Left ventricle myocardium inferior (tissue), 1 donor: ENCODE data around the gene UBE3B. TPM values are rescaled to one million over a fixed set of nuclear protein-coding genes. Genes with fewer than 3 reads are reported as not detected.

Experiments
- DNase-seq: peaks from one replicate; pipeline ENCODE4 v3.0.0-alpha.2; 2020
- H3K27ac ChIP-seq: fragments of 200-600 bp; replicated peaks from 2 replicates; pipeline ENCODE4 v1.8.0; 2021
- H3K27me3 ChIP-seq: fragments of 200-600 bp; 2 replicates; pipeline ENCODE4 v1.8.0; 2021; ENCODE audit warnings: low read depth
- H3K36me3 ChIP-seq: fragments of 200-600 bp; 2 replicates; pipeline ENCODE4 v1.8.0; 2021
- H3K4me1 ChIP-seq: fragments of 200-600 bp; 2 replicates; pipeline ENCODE4 v1.8.0; 2021
- H3K4me3 ChIP-seq: fragments of 200-600 bp; 2 replicates; pipeline ENCODE4 v1.8.0; 2021; ENCODE audit warnings: mild to moderate bottlenecking, moderate library complexity
- H3K9me3 ChIP-seq: fragments of 200-600 bp; replicated peaks from 2 replicates; pipeline ENCODE4 v1.8.0; 2021
- intact Hi-C: fragments of 100-400 bp; cut with micrococcal nuclease; formaldehyde crosslinking; loops from one replicate; pipeline ENCODE4 v1.11.0; 2022
- total RNA-seq: library from RNA; stranded (reverse); fragmentation: NEBNext Ultra II Directional; extraction: Animal tissue kit (Norgen Biotek cat#: 25700); gene quantifications from one replicate; pipeline ENCODE4 v1.2.1, GENCODE V29; 2021
- TF ChIP-seq, protein P1 (sequence below): fragments of 200-600 bp; IDR thresholded peaks from 2 replicates; pipeline ENCODE4 v1.8.0; 2021; ENCODE audit warnings: antibody characterized with exemption, mild to moderate bottlenecking, borderline replicate concordance
- donor health status: DM: no; HTN: yes; CAD: no; lungs with severe emphysema.

The UBE3B gene
- total RNA-seq, 1 donor from 2014 or later = 56.0 TPM

DNA sequence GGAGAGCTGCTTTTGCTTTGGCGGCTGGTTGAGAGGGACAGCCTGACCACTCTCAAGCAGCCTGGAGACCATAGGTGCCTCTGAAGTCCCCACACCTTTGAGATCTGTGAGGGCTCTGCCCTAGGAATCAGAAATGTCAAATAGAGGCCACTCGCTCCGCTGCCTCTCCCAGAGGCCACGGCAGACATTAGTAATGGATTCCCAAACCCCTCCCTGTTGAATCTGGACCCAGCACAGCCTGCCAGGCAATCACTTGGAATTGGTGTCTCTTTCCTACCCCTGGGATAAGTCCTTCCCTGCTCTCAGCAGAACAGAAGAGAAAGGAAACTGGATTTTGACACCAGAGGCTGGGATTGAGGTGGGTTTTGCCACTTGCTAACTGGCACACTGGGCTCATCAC lies 70.8 kb downstream of the UBE3B start:
- peaks cover 45% of the 10 kb centered on the region for H3K27me3 ChIP-seq
- H3K27ac ChIP-seq = no peak overlapping the region
- TF ChIP-seq, protein P1, sequence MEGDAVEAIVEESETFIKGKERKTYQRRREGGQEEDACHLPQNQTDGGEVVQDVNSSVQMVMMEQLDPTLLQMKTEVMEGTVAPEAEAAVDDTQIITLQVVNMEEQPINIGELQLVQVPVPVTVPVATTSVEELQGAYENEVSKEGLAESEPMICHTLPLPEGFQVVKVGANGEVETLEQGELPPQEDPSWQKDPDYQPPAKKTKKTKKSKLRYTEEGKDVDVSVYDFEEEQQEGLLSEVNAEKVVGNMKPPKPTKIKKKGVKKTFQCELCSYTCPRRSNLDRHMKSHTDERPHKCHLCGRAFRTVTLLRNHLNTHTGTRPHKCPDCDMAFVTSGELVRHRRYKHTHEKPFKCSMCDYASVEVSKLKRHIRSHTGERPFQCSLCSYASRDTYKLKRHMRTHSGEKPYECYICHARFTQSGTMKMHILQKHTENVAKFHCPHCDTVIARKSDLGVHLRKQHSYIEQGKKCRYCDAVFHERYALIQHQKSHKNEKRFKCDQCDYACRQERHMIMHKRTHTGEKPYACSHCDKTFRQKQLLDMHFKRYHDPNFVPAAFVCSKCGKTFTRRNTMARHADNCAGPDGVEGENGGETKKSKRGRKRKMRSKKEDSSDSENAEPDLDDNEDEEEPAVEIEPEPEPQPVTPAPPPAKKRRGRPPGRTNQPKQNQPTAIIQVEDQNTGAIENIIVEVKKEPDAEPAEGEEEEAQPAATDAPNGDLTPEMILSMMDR = no peak
- DNase-seq = no peak
- intact Hi-C loops = no loop called here
- H3K36me3 ChIP-seq = no peaks in the 10 kb centered on the region
- H3K9me3 ChIP-seq = no peaks in the 10 kb centered on the region
- peaks cover 11% of the 10 kb centered on the region for H3K4me1 ChIP-seq
- H3K4me3 ChIP-seq = no peak overlapping the region

DNA sequence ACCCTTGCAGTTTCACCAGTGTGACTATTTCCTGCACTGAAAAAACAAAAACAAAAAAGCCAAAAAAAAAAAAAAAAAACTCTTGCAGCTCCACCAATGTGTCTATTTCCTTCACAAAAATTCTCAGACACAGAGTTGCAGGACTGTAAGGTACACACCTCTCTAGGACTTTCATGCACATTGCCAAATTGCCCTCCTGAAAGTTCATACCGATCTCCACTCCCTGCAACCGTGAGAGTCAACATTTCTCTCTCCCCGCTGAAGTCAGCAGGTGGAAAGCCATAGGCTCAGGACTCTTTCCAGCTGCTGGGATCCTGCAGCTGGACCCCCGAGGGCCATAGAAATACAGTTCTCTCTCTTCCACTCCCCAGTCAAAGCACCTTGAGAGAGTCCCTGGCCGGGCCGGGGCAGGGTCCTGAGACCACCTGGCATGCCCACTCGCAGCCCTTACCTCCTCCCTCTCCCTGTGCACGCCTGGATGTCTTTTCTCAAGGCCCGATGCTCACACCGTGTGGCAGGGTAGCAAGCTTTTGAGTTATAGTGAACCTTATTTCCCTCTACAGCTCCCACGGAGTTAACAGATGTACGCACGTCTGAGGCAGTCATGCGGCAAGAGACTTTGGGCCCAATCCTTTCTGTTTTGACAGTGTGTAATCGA lies 72.3 kb downstream of the UBE3B start:
- no peaks in the 10 kb centered on the region for H3K9me3 ChIP-seq
- H3K27me3 ChIP-seq = peaks cover 45% of the 10 kb centered on the region
- TF ChIP-seq, protein P1 = no peak
- intact Hi-C loops = no loop called here
- no peak for DNase-seq
- H3K36me3 ChIP-seq = no peaks in the 10 kb centered on the region
- no peak overlapping the region for H3K4me3 ChIP-seq
- no peak overlapping the region for H3K27ac ChIP-seq
- peaks cover 9% of the 10 kb centered on the region for H3K4me1 ChIP-seq

DNA sequence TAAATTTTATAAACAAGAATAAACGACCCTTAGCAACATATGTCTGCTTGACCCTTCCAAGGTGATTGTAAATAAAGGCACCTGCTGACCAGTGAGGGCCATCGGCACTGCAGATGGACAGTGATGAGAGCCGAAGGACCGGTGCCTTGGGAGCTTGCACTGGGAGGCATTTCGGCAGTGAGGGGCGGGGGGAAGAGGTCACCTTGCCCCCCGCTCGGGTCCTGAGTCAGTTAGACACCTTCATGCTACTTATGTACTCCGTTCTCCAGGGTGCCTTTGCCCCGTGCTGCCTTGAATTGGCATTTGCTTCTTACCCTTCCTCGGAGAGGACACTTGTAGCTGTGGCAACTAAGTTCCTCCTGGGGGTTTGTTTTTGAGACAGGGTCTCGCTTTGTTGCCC lies 72.8 kb downstream of the UBE3B start:
- Histone ChIP-seq H3K27me3 (peaks cover 45% of the 10 kb centered on the region), H3K36me3 (no peaks in the 10 kb centered on the region), H3K9me3 (no peaks in the 10 kb centered on the region), H3K4me3 (no peak overlapping the region), H3K4me1 (peaks cover 4% of the 10 kb centered on the region), H3K27ac (no peak overlapping the region)
- TF ChIP-seq, protein P1 = no peak
- intact Hi-C loops = no loop called here
- no peak for DNase-seq

DNA sequence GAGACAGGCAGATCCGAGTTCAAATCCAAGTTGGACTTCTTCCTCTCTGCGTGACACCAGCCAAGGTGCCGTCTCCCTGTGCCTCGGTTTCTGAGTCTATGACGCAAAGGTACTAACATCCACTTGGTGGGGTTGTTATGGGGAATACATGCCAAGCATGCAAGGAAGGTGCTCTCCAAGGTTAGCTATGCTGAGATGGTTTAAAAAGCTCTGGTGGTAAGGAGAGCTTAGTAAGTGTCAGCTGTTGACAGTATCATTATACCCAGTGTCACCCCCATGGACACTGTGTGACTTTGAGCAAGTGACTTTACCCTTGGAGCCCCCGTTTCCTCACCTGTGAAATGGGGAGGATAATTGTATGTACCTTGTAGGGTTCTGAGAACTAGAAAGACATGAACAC lies 73.7 kb downstream of the UBE3B start:
- no peaks in the 10 kb centered on the region for H3K36me3 ChIP-seq
- no peak overlapping the region for H3K27ac ChIP-seq
- TF ChIP-seq, protein P1 = no peak
- H3K4me1 ChIP-seq = no peaks in the 10 kb centered on the region
- peaks cover 45% of the 10 kb centered on the region for H3K27me3 ChIP-seq
- no peak for DNase-seq
- no peaks in the 10 kb centered on the region for H3K9me3 ChIP-seq
- intact Hi-C loops = no loop called here
- H3K4me3 ChIP-seq = no peak overlapping the region

DNA sequence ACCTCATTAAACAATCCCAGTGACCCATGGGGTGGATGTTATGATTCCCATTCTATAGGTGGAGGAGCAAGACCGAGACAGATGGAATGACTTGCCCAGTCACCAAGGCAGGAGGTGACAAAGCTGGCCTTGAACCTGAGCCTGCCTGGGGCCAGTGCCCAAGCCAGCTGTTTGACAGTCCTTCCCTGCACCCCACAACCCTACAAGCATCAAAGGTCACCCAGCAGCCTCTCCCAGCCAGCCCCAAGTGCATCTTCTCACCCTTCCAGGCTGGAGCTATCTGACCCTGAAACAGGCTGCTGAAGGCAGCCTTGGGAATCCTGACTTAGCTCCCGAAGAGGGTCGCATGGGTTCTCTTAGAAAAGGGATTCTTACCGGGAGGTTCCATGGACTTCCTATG lies 75.5 kb downstream of the UBE3B start:
- Histone ChIP-seq H3K9me3 (no peaks in the 10 kb centered on the region), H3K4me3 (no peak overlapping the region), H3K4me1 (no peaks in the 10 kb centered on the region), H3K27me3 (peaks cover 30% of the 10 kb centered on the region), H3K27ac (no peak overlapping the region), H3K36me3 (peaks cover 2% of the 10 kb centered on the region)
- intact Hi-C loops = no loop called here
- no peak for DNase-seq
- TF ChIP-seq, protein P1 = no peak

DNA sequence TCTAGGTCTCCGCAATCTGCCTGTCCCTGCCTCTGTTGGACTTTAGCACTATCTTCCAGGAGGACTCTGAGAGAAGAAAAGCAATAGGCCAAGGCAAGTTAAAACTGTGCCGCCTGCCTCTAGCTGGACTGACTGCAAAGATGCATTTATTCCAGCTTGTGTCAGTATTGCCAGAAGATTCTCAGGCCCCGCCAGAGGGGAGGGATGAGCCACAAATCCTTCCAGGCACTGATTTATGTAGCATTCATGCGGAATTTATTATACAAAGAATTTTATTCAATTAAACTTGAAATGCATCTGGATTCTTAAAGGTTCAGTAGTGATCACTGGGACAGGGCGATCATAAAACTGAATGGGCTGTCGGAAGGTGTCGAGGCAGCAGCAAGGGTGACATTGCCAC lies 76.0 kb downstream of the UBE3B start:
- Histone ChIP-seq H3K4me1 (no peaks in the 10 kb centered on the region), H3K36me3 (peaks cover 8% of the 10 kb centered on the region), H3K4me3 (no peak overlapping the region), H3K9me3 (no peaks in the 10 kb centered on the region), H3K27ac (no peak overlapping the region), H3K27me3 (peaks cover 25% of the 10 kb centered on the region)
- TF ChIP-seq, protein P1 = no peak
- intact Hi-C loops = no loop called here
- DNase-seq = no peak
